Adipocyte (in vitro differentiated cells): ENCODE measurements around the gene ZNF445.

Experiments used
- DNase-seq: peaks from one replicate; pipeline ENCODE4 v3.0.0-alpha.2; 2015; ENCODE audit warnings: low read depth
- H3K27me3 ChIP-seq: replicated peaks from 2 replicates; pipeline ENCODE4 v1.7.0; 2013; ENCODE audit warnings: mild to moderate bottlenecking, low read length, moderate library complexity; ENCODE audit not compliant: control insufficient read depth, insufficient read depth
- H3K36me3 ChIP-seq: 2 replicates; pipeline ENCODE4 v1.7.0; 2013; ENCODE audit warnings: low read length, mild to moderate bottlenecking, moderate library complexity; ENCODE audit not compliant: control insufficient read depth, insufficient read depth, severe bottlenecking
- H3K4me1 ChIP-seq: 2 replicates; pipeline ENCODE4 v1.7.0; 2013; ENCODE audit warnings: mild to moderate bottlenecking, low read length, moderate library complexity; ENCODE audit not compliant: control insufficient read depth, insufficient read depth
- H3K4me3 ChIP-seq: 2 replicates; pipeline ENCODE4 v1.7.0; 2013; ENCODE audit warnings: mild to moderate bottlenecking, low read length, moderate library complexity
- H3K9ac ChIP-seq: 2 replicates; pipeline ENCODE4 v1.7.0; 2013; ENCODE audit warnings: mild to moderate bottlenecking, low read length, moderate library complexity
- H3K9me3 ChIP-seq: 2 replicates; pipeline ENCODE4 v1.7.0; 2013; ENCODE audit warnings: mild to moderate bottlenecking, low read length, moderate library complexity; ENCODE audit not compliant: control insufficient read depth

Gene ZNF445

DNA sequence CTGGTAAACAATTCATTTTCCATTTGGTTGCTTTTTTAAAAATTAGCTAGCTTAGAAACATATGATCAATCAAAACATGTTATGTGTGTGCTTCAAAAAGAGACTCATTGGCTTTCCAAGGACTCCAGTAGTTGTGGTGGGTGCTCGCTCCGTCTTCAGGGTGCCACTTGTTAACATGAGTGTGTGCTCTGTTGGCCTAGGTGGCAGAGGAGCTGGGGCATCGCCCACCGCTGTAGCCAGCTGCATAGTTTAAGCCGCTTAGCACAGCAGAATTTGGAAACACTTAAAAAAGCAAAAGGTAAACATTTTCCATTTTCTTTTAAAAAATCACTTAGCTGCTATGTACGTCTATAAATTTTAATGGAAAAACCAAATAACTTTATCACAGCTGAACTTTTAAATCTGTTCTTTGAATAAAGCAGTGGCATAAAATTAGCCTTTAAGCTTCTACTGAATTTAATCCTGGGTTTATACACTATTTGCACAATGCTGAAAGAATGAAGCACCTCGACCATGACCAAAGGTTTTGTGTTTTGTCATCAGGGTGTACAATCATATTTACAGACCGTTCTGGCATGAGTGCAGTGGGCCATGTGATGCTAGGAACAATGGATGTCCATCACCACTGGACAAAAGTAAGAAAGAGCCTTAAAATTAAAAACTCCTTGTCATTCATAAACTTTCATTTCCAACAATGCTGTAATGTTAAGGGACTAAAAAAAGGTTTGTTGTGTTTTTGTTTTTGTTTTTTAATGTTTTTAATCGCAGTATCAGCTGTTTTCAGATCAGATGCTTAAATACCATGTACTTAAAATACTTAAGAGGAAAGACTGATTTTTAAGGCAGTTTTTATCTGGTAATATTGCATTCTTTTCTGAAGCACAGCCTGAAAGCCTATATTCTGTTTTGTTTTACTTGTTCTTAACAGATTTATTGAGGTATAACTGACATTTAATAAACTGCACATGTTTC is 81.0 kb downstream of the ZNF445 start:
- DNase-seq: no peak
- Histone ChIP-seq H3K36me3 (peaks cover 21% of the 10 kb centered on the region), H3K9me3 (no peaks in the 10 kb centered on the region), H3K27me3 (no peaks in the 10 kb centered on the region), H3K9ac (no peak overlapping the region), H3K4me1 (no peaks in the 10 kb centered on the region), H3K4me3 (no peak overlapping the region)

DNA sequence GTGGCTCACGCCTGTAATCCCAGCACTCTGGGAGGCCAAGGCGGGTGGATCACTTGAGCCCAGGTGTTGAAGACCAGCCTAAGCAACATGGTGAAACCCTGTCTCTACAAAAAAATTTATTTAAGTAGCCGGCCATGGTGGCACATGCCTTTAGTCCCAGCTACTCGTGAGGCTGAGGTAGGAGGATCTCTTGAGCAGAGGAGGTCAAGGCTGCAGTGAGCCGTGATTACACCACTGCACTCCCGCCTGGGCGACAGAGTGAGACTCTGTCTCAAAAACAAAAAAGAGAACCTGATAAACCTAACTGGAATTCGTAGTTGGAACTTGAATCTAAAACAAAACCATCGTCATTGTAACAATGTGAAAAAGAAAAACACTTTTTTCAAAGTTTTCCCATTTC is 81.8 kb downstream of the ZNF445 start:
- Histone ChIP-seq H3K36me3 (peaks cover 14% of the 10 kb centered on the region), H3K4me1 (no peaks in the 10 kb centered on the region), H3K9me3 (no peaks in the 10 kb centered on the region), H3K27me3 (no peaks in the 10 kb centered on the region), H3K9ac (no peak overlapping the region), H3K4me3 (no peak overlapping the region)
- DNase-seq: no peak

DNA sequence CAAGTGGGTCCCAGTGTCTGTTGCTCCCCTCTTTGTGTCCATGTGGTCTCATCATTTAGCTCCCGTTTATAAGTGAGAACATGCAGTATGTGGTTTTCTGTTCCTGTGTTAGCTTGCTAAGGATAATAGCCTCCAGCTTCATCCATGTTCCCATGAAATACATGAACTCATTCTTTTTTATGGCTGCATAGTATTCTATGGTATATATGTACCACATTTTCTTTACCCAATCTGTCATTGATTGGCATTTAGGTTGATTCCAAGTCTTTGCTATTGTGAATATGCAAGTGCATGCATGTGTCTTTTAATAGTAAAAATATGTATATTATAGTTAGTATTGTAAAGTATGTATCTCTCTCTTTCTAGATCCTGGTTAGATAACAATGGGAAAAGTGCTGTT is 85.0 kb downstream of the ZNF445 start:
- no peak for DNase-seq
- Histone ChIP-seq H3K27me3 (no peaks in the 10 kb centered on the region), H3K4me1 (no peaks in the 10 kb centered on the region), H3K9ac (no peak overlapping the region), H3K36me3 (peaks cover 11% of the 10 kb centered on the region), H3K9me3 (no peaks in the 10 kb centered on the region), H3K4me3 (no peak overlapping the region)

DNA sequence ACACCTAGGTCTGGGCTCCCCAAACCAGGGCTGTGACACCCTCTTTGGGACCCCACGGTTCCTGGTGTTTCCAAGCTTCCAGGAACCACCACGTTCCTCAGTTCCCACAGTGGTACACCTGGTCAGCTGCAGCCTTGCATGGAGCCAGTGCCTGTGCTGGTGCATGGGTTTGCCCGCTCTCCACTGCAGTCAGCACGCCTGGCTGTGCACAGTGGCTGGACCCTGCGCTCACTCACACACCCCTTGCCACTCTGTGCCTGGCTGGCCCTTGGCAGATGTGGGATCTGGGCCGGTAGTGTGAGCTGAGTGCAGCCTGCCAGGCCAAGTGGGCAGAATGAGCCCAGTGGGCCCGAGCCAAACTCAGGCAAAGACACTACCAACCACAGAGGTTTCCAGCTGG is 90.1 kb downstream of the ZNF445 start:
- no peak for DNase-seq
- Histone ChIP-seq H3K4me3 (no peak overlapping the region), H3K36me3 (peaks cover 6% of the 10 kb centered on the region)

More for the DNA sequence above, 90.1 kb downstream of the ZNF445 start:
- H3K9me3 ChIP-seq: peaks cover 8% of the 10 kb centered on the region
- H3K27me3 ChIP-seq: no peaks in the 10 kb centered on the region
- H3K9ac ChIP-seq: no peak overlapping the region
- H3K4me1 ChIP-seq: no peaks in the 10 kb centered on the region
